OCI-LY3 (cell line): ENCODE measurements around the gene ADRA2A.

ENCODE experiments used
- H2AFZ ChIP-seq: fragments of 200-600, 300-600 bp; shearing (Covaris generic); 2 replicates; pipeline ENCODE4 v1.6.0; 2014; ENCODE audit warnings: antibody characterized with exemption, low read depth, low read length
- H3K27ac ChIP-seq: fragments of 200-600, 300-600 bp; sonication (generic); 2 replicates; pipeline ENCODE4 v1.5.1; 2014; ENCODE audit warnings: mild to moderate bottlenecking, low read length, moderate library complexity, mixed read lengths
- H3K27me3 ChIP-seq: fragments of 200-600, 300-600 bp; sonication (generic); 2 replicates; pipeline ENCODE4 v1.6.1; 2014; ENCODE audit warnings: low read depth, low read length, mixed read lengths
- H3K36me3 ChIP-seq: fragments of 200-600, 300-600 bp; sonication (generic); replicated peaks from 2 replicates; pipeline ENCODE3; 2014; ENCODE audit warnings: low read depth, low read length, mixed read lengths
- H3K4me1 ChIP-seq: fragments of 300-600, 200-600 bp; sonication (generic); 2 replicates; pipeline ENCODE4 v1.6.1; 2014; ENCODE audit warnings: low read length, mixed read lengths
- H3K4me2 ChIP-seq: fragments of 200-600, 300-600 bp; sonication (generic); 2 replicates; pipeline ENCODE4 v1.6.1; 2014; ENCODE audit warnings: low read length, mixed read lengths
- H3K4me3 ChIP-seq: fragments of 300-600, 200-600 bp; sonication (generic); 2 replicates; pipeline ENCODE4 v1.5.1; 2014; ENCODE audit warnings: antibody characterized with exemption, mild to moderate bottlenecking, low read length, moderate library complexity
- H3K79me2 ChIP-seq: fragments of 300-600, 200-600 bp; shearing (Covaris generic); 2 replicates; pipeline ENCODE4 v1.6.1; 2014; ENCODE audit warnings: mild to moderate bottlenecking, low read length, mixed read lengths
- H3K9ac ChIP-seq: fragments of 300-600, 200-600 bp; shearing (Covaris generic); 2 replicates; pipeline ENCODE4 v1.6.0; 2014; ENCODE audit warnings: mild to moderate bottlenecking, low read length, moderate library complexity
- H3K9me3 ChIP-seq: fragments of 200-600, 300-600 bp; shearing (Covaris generic); 2 replicates; pipeline ENCODE4 v1.6.1; 2014; ENCODE audit warnings: low read length, mixed read lengths; ENCODE audit not compliant: insufficient read depth
- H4K20me1 ChIP-seq: fragments of 200-600, 300-600 bp; sonication (generic); 2 replicates; pipeline ENCODE4 v1.6.1; 2016; ENCODE audit warnings: low read length, mixed read lengths; ENCODE audit not compliant: insufficient read depth
- EZH2phosphoT487 ChIP-seq: fragments of 200-600 bp; shearing (Covaris generic); IDR thresholded peaks from 2 replicates; pipeline ENCODE4 v1.6.1; 2018; ENCODE audit warnings: antibody characterized with exemption, mixed run types, low read depth
- TF ChIP-seq, protein P1 (sequence below): fragments of 200-600, 300-600 bp; sonication (generic); IDR thresholded peaks from 2 replicates; pipeline ENCODE4 v1.5.1; 2014; ENCODE audit warnings: antibody characterized with exemption, low read length, low read depth

Gene ADRA2A

DNA sequence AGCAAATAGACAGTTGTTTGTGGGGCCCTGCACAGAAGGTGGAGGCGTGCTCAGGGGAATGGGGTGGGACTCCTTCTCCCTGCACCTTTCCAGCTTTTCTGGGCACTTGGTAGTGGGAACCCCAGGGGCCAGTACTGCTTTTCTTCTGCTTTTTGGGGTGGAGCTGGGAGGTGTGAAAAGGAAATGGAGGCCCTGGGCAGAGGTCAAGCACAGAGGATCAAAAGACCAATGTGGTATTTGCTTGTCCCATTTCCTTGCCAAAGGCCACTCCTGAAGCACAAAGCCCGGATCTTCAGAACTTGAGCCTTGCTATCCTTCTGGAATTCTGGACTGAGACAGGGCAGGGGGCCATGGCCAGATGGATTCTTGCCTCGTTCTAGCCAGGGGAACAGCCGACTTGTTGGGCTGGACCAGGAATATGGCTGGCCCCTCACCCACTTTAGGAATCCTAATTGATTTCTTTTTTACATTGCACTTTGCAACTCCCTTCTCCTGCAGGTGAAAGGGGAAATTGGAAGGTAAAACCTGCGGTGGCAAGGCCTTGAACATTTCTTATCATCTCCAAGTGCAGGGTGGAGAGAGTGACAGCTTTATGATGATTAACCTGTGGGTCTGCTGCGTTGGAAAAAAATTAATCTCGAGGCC, 26.5 kb downstream of the ADRA2A start:
- TF ChIP-seq EZH2phosphoT487: no peak
- TF ChIP-seq, protein P1, sequence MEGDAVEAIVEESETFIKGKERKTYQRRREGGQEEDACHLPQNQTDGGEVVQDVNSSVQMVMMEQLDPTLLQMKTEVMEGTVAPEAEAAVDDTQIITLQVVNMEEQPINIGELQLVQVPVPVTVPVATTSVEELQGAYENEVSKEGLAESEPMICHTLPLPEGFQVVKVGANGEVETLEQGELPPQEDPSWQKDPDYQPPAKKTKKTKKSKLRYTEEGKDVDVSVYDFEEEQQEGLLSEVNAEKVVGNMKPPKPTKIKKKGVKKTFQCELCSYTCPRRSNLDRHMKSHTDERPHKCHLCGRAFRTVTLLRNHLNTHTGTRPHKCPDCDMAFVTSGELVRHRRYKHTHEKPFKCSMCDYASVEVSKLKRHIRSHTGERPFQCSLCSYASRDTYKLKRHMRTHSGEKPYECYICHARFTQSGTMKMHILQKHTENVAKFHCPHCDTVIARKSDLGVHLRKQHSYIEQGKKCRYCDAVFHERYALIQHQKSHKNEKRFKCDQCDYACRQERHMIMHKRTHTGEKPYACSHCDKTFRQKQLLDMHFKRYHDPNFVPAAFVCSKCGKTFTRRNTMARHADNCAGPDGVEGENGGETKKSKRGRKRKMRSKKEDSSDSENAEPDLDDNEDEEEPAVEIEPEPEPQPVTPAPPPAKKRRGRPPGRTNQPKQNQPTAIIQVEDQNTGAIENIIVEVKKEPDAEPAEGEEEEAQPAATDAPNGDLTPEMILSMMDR: no peak
- Histone ChIP-seq H2AFZ (no peak overlapping the region), H4K20me1 (no peaks in the 10 kb centered on the region), H3K9ac (no peak overlapping the region), H3K36me3 (no peaks in the 10 kb centered on the region), H3K4me3 (no peak overlapping the region), H3K9me3 (no peaks in the 10 kb centered on the region), H3K27ac (no peak overlapping the region), H3K4me1 (no peaks in the 10 kb centered on the region), H3K27me3 (no peaks in the 10 kb centered on the region), H3K79me2 (no peaks in the 10 kb centered on the region), H3K4me2 (no peak overlapping the region)

DNA sequence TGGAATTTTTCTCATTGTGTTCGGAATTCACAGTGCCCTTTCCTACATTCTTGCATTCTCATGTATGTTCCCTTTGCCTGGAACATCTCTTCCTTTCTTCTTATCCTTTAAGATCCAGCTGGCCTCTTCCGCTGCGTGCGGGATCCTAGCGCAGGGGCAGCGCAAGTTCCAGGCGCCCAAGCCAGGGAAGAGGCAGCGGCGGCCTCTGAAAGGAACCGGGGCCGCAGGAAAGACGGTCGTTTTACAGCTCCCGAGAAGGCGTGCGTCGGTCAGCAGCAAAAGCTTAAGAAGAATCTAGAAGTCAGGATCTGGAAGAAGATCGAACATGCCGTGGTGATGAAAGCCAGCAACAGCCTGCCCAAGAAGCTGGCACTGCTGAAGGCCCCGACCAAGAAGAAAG, 28.0 kb downstream of the ADRA2A start:
- Histone ChIP-seq H2AFZ (no peak overlapping the region), H3K9me3 (no peaks in the 10 kb centered on the region), H3K27ac (no peak overlapping the region), H3K4me3 (no peak overlapping the region), H3K36me3 (no peaks in the 10 kb centered on the region), H3K27me3 (no peaks in the 10 kb centered on the region), H3K4me1 (no peaks in the 10 kb centered on the region), H3K9ac (no peak overlapping the region), H4K20me1 (no peaks in the 10 kb centered on the region), H3K4me2 (no peak overlapping the region), H3K79me2 (no peaks in the 10 kb centered on the region)
- TF ChIP-seq, protein P1: no peak
- TF ChIP-seq EZH2phosphoT487: no peak

DNA sequence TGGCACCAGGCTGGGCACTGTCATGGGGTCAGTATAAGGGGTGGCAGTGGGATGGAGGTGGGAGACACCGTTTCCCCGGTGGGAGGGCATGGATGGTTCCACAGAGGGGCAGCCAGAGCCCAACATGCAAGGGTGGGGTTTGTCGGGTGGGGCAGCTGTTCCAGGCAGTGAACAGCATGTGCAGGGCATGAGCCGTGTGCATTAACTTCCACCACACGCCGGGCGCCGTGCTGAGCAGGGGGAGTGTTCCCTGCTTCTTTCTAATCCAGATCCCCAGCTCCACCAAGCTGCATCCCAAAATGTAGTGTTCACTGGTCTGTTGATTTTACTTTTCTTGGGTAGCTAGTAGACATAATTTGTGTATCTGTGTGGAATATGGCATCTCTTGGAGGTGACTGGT, 29.3 kb downstream of the ADRA2A start:
- no peaks in the 10 kb centered on the region for H3K4me1 ChIP-seq
- no peak for TF ChIP-seq EZH2phosphoT487
- TF ChIP-seq, protein P1: no peak
- no peaks in the 10 kb centered on the region for H3K9me3 ChIP-seq
- no peak overlapping the region for H2AFZ ChIP-seq
- no peaks in the 10 kb centered on the region for H3K27me3 ChIP-seq
- H4K20me1 ChIP-seq: no peaks in the 10 kb centered on the region
- H3K4me3 ChIP-seq: no peak overlapping the region
- no peaks in the 10 kb centered on the region for H3K79me2 ChIP-seq
- H3K27ac ChIP-seq: no peak overlapping the region
- no peak overlapping the region for H3K9ac ChIP-seq
- H3K4me2 ChIP-seq: no peak overlapping the region
- H3K36me3 ChIP-seq: no peaks in the 10 kb centered on the region

DNA sequence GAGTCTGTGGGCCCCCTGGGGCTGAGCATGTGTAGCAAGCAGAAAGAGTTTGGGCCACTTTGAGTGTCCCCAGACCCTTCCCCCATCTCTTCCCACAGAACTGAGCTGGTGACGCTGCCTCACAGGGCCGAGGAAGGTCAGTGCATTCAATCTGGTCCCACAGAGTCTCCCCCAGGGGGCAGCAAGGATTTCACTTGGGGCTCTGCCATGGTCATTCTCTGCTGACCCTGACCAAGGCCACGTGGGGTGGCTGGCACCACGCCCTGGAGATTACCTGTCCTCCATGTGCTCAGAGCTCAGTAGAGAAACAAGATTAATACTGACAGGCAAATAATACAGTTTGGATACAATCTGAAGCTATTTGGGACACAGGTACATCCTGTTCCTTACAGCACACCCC, 30.2 kb downstream of the ADRA2A start:
- Histone ChIP-seq H4K20me1 (no peaks in the 10 kb centered on the region), H3K4me3 (no peak overlapping the region), H3K9me3 (no peaks in the 10 kb centered on the region), H2AFZ (no peak overlapping the region), H3K36me3 (no peaks in the 10 kb centered on the region), H3K27ac (no peak overlapping the region), H3K4me2 (no peak overlapping the region), H3K27me3 (no peaks in the 10 kb centered on the region), H3K4me1 (no peaks in the 10 kb centered on the region), H3K79me2 (no peaks in the 10 kb centered on the region), H3K9ac (no peak overlapping the region)
- no peak for TF ChIP-seq EZH2phosphoT487
- TF ChIP-seq, protein P1: no peak
